T-helper 17 cell (primary cell): Measurements from ENCODE around the gene PRSS48. TPM values are rescaled to one million over a fixed set of nuclear protein-coding genes. Genes with fewer than 3 reads are reported as not detected.

ENCODE experiments used
- ATAC-seq: fragments of 150-1000 bp; cut with Tn5 transposase; 2 replicates; pipeline ENCODE4 v1.10.0; 2021; ENCODE audit warnings: mild to moderate bottlenecking, moderate library complexity
- DNase-seq, 3 donors: peaks; one replicate each; pipeline versions ENCODE4 v3.0.0 to v3.0.0-alpha.2; 2020 to 2021
- H3K9me3 ChIP-seq: one replicate; pipeline ENCODE4 v1.7.0; 2013; ENCODE audit warnings: low read length, mild to moderate bottlenecking; ENCODE audit not compliant: control insufficient read depth, poor library complexity, severe bottlenecking
- H3K27ac Mint-ChIP-seq: one replicate; pipeline ENCODE4 v1.8.0; 2022; ENCODE audit warnings: mild to moderate bottlenecking, moderate library complexity, mixed read lengths
- H3K27me3 Mint-ChIP-seq: one replicate; pipeline ENCODE4 v1.8.0; 2022; ENCODE audit warnings: mixed read lengths
- H3K36me3 Mint-ChIP-seq: one replicate; pipeline ENCODE4 v1.8.0; 2022; ENCODE audit warnings: low read depth, mixed read lengths
- H3K4me1 Mint-ChIP-seq: one replicate; pipeline ENCODE4 v1.8.0; 2022; ENCODE audit warnings: mild to moderate bottlenecking, mixed read lengths
- H3K4me3 Mint-ChIP-seq: one replicate; pipeline ENCODE4 v1.8.0; 2022; ENCODE audit warnings: mild to moderate bottlenecking, moderate library complexity, mixed read lengths
- total RNA-seq, 4 donors: library from RNA in 2 of 4; stranded (reverse) in 2 of 4; gene quantifications; one replicate each; pipeline ENCODE4 v1.2.3 and lab custom pipeline; 2022 to 2026

The PRSS48 gene
- total RNA-seq, 2 donors from 2014 or later: not detected

DNA sequence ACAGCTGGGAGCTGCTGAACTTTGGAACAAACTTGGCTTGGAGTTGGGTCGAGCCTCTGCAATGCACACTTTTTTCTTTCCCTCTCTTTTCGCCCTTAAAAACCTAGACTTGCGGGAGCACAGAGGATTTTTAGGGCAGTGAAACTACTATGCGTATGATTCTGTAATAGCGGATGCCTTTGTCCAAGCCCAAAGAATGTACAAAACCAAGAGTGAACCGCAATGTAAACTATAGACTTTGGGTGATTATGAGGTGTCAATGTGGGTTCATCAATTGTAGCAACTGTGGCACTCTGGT, 48.9 kb downstream of the PRSS48 start:
- ATAC-seq: no peak
- Mint-ChIP-seq H3K4me3 (peak overlapping the region; percentile 92), H3K27ac (no peak overlapping the region), H3K36me3 (peaks cover 4% of the 10 kb centered on the region), H3K4me1 (peaks cover 5% of the 10 kb centered on the region), H3K27me3 (peaks cover 60% of the 10 kb centered on the region)
- peaks cover 3% of the 10 kb centered on the region for H3K9me3 ChIP-seq
- no peak for DNase-seq

DNA sequence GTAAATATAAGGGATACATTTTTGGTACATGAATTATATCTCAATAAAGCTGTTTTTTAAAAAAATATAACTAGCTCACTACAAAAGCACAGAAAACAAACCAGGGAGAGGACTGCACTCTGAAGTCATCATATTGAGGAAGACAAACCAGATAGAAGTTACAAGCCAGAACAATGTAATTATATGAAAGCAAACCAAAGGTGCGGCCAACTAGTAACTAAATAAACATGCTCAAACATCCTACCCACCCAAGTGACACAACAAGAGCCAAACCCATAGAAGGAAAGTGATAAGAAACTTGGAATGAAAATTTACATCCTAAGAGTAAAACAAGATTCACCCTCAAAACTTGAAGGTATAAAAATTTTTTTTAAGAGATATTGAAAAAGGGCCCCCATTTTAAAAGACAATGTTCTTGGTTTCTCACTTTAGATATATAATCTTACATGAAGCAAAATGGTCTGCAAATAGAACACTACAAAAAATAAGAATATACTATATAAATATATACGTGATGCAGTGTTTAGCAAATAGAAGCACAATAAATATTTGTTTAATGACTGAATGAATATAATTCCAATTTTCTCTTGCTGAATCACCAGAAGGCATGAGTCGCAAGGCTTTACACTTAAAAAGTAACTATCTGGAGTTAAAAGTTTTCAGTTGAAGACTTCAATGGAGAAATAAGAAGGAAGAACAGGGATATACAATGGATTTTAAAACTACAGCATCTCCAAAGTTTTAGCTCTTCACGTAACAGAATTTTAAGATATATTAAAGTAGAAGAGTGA, 52.5 kb downstream of the PRSS48 start:
- peaks cover 4% of the 10 kb centered on the region for H3K36me3 Mint-ChIP-seq
- H3K4me1 Mint-ChIP-seq: peaks cover 5% of the 10 kb centered on the region
- H3K27ac Mint-ChIP-seq: no peak overlapping the region
- ATAC-seq (no peak), DNase-seq (no peak)
- no peak overlapping the region for H3K4me3 Mint-ChIP-seq
- H3K9me3 ChIP-seq: peaks cover 3% of the 10 kb centered on the region
- peaks cover 37% of the 10 kb centered on the region for H3K27me3 Mint-ChIP-seq

DNA sequence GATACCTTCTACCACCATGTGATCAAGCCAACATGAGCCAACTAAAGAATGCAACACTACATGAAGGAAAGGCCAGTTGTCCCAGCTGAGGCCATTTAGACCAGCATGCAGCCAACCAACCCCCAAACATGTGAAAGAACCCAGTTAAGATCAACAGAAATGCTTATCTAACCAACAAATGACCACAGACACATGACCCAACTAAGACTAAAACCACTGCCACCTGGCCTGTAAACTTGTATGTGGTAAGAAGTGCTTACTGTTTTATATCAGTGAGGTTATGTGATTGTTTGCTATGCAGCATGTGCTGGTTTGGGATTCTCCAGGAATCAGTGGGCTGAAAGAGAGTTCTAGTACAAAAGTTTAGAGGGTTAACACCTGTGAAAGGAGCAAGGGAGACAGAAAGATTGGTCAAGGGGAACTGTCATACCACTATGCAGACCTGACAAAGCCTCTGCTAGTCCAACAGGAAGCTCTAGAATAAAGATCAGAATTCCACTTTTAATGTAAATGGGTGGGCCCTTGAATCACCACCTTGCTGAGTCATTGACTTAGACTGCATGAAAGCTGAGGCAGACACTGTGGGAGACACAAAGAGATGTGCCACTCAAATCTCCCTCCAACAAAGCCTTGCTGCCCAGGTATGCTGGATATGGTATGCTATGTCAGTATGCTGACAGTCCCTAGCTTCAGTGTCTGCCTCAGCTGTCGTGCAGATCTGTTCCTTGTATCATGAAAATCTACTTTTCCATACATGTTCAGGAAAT, 54.5 kb downstream of the PRSS48 start:
- DNase-seq (no peak), ATAC-seq (no peak)
- no peaks in the 10 kb centered on the region for H3K4me1 Mint-ChIP-seq
- no peak overlapping the region for H3K4me3 Mint-ChIP-seq
- H3K27ac Mint-ChIP-seq: no peak overlapping the region
- H3K27me3 Mint-ChIP-seq: peaks cover 22% of the 10 kb centered on the region
- peaks cover 3% of the 10 kb centered on the region for H3K9me3 ChIP-seq
- no peaks in the 10 kb centered on the region for H3K36me3 Mint-ChIP-seq

DNA sequence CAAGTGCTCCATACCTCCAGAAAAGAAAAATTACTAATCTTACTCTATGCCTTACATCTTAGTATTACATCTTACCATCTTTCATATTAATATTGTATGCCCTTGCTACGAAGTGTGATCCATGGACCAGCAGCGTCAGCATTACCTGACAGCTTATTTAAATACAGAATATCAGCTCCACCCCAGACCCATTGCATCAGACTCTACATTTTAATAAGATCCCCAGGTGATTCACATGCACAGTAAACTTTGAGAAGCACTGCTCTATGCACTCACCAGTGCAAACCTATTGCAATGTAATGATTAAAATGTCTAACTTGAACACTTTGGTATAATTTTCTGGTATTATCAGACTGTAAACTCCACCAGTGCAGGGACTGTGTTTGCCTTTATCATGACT, 62.5 kb downstream of the PRSS48 start:
- no peaks in the 10 kb centered on the region for H3K9me3 ChIP-seq
- H3K36me3 Mint-ChIP-seq: no peaks in the 10 kb centered on the region
- H3K27me3 Mint-ChIP-seq: peaks cover 16% of the 10 kb centered on the region
- DNase-seq (no peak), ATAC-seq (no peak)
- no peaks in the 10 kb centered on the region for H3K4me1 Mint-ChIP-seq
- H3K27ac Mint-ChIP-seq: no peak overlapping the region
- H3K4me3 Mint-ChIP-seq: no peak overlapping the region

DNA sequence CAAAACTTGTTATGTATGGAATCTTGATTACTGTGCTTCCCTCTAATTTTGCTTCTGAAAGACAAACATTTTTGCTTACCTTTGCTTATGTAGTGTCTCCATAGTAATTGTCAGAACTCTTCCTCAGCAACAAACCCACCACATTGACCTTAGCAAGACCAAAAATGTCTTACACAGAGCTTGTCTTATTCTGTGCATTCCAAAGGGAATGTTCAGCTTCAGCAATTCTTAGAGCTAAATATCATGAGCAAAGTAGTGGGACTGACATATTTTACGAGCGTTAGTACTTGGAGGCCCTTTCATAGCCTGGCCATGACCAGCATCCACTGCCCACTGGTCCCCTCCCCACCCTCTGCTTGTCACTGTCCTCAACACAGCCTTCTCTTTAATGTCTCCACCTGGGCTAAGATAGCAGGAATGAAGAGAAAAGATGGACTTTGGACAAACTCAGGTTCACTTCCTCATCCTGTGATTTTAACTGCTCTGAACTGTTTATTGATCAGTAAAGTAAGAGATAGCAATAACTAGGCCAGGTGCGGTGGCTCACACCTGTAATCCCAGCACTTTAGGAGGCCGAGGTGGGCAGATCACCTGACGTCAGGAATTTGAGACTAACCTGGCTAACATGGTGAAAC, 63.9 kb downstream of the PRSS48 start:
- DNase-seq: no peak
- no peak for ATAC-seq
- no peak overlapping the region for H3K4me3 Mint-ChIP-seq
- peaks cover 16% of the 10 kb centered on the region for H3K27me3 Mint-ChIP-seq
- H3K9me3 ChIP-seq: no peaks in the 10 kb centered on the region
- H3K27ac Mint-ChIP-seq: no peak overlapping the region
- H3K4me1 Mint-ChIP-seq: no peaks in the 10 kb centered on the region
- no peaks in the 10 kb centered on the region for H3K36me3 Mint-ChIP-seq

Other genes starting within 250 kb of the PRSS48 start
- 1,000 to 10,000 TPM; 2,611 to 3,189 TPM for gene RPS3A, start 177.5 kb upstream of the PRSS48 start, total RNA-seq
- not detected for gene SH3D19, start 48.4 kb downstream of the PRSS48 start, total RNA-seq
- 1 to 10 TPM in 1 of 2 donors, under 1 TPM in 1; 0.86 to 1.3 TPM for gene FHIP1A, start 132.0 kb downstream of the PRSS48 start, total RNA-seq